RPMI8226 (cell line): Measurements from ENCODE around the gene YJEFN3.

ENCODE experiments used
- DNase-seq: peaks from one replicate; pipeline ENCODE4 v3.0.0-alpha.2; 2015

Gene YJEFN3, protein sequence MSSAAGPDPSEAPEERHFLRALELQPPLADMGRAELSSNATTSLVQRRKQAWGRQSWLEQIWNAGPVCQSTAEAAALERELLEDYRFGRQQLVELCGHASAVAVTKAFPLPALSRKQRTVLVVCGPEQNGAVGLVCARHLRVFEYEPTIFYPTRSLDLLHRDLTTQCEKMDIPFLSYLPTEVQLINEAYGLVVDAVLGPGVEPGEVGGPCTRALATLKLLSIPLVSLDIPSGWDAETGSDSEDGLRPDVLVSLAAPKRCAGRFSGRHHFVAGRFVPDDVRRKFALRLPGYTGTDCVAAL

DNA sequence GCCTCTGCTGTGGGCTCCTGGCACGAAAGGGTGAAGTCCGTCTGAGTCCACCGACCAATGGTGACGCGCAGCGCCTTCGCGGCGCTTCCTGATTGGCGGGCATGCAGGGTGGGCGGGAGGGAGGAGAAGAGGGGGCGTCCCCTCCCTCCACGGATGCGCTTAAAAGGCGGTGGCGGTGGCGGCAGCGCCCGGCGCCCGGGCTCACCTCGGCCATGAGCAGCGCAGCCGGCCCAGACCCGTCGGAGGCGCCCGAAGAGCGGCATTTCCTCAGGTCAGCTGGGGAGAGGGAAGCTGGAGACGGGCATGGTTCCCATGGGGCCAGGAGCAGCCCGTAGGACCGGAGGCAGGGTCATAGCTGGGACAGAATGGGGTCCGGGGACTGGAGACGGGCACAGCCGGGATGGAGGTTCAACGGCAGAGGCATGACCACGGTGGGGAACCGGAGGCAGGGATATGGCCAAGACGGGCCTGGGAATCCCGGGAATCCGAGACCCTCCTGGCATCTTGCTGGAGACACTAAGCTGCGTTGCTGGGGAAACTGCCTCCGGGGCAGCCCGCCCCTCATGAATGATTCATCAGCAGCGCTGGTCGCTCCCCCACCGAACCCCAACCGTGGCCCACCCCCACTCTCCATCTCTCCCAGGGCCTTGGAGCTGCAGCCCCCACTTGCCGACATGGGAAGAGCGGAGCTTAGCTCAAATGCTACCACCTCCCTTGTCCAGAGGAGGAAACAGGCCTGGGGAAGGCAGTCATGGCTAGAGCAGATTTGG, at the start of gene YJEFN3:
Gene YJEFN3, plus strand, starts transcription at position 191 of the 770 bp plus-strand sequence. Its CDS starts 22 bp downstream, at position 213.
- no peak for DNase-seq

DNA sequence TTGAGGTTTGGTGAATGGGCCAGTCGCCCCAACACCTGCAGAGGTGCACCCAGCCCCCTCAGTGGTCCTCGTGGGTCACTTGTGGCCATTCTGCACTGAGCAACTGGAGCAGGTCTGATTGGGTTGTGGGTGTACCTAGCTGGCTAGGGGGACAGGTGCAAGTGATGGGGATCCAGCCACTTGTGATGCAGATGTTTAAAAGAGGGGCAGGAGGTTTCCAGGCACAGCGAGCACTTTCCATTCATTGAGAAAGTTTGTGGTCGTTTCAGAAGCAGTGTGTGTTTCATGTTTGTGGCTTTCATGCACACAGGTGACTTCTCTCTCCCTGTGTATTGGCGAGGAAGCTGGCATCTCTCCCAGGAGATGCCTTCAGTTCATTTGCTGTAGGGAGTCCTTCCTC, 48.0 kb upstream of the YJEFN3 start:
- peak; percentile 10 for DNase-seq

DNA sequence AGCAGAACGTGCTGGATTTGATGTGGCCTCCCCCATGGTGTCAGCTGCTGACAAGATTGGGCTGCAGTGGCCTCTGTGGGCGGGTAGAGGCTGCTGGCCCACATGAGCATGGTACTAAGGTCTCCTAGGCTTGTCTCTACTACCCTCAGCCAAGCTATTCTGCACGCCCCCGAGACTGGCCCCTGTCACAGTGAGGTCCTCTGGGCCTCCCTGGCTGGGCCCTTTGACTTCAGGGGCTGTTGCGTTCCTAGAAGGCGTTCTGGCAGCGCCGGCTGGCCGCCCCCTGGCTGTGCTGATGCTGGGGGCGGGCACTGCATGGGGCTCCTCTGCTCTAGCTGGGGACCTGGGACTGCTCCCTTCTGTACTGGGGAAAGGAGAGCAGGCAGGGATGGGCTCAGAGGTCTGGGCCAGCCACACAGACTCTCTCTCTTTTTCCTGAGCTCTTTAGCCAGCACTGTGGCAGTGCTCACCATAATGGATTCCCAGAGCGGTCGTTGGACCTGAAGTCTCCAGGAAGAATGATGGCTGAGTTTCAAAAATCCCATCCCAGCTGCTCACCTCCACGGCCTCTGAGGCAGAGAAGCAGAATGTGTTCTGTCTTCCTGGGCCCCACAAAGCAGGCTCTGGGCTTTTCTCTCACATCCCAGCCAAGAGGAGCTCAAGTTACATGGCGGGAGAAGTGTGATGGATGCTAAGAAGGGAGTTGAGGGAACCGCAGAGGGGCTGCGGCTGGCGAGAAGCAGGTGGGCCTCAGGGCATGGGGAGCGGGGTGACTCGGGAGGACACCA, 45.7 kb upstream of the YJEFN3 start:
- no peak for DNase-seq

DNA sequence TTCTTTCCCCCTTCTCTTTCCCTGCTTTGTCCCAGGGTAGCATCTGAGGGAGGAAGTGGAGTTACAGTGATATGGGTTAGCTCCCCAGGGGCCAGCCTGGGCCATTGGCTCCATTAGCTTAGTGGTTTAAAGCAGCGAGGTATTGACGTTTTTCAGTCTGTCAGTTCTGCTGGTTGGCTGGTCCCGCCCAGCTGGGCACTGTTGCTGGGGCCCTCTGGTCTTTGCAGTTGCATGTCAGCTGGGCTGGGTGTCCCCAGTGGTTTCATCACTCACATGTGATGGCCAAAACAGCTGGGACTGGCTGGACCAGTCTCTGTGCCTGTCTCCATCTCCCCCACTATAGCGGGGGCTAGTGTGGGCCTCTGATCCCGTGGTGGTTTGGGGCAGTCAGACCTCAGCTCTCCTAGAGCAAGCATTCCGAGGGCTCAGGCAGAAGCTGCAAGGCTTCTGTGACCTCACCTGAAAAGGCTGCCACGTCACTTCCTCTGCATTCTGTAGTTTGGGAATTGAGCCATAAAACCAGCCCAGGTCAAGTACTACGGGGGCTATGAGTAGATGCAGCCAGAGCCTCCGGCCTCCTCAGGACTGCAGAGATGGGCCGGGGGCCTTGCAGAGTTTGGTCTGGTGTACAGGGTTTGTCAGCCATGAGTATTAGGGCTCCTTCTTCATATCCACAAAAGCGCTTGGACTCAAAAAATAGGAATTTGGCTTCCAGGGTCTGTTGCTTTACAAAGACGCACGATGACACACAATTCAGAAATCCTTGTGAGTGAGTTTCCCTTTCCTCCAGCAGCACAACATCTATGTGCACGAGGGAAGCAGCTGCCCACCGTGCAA, 43.3 kb upstream of the YJEFN3 start:
- DNase-seq: no peak

DNA sequence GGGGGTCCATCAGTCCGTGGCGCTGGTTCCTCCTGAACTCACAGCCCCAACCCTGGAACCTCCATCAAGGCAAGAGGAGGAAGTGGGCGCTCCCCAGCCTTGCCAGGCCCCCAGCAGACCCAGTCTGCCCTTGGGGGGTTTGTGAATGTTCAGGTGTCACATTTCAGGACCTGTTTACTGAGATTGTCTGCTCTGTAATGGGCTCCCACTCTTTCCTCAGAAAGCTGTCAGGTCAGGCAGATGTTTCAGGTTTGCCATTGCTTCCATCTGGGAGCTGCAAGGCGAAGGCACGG, 42.8 kb upstream of the YJEFN3 start:
- no peak for DNase-seq

DNA sequence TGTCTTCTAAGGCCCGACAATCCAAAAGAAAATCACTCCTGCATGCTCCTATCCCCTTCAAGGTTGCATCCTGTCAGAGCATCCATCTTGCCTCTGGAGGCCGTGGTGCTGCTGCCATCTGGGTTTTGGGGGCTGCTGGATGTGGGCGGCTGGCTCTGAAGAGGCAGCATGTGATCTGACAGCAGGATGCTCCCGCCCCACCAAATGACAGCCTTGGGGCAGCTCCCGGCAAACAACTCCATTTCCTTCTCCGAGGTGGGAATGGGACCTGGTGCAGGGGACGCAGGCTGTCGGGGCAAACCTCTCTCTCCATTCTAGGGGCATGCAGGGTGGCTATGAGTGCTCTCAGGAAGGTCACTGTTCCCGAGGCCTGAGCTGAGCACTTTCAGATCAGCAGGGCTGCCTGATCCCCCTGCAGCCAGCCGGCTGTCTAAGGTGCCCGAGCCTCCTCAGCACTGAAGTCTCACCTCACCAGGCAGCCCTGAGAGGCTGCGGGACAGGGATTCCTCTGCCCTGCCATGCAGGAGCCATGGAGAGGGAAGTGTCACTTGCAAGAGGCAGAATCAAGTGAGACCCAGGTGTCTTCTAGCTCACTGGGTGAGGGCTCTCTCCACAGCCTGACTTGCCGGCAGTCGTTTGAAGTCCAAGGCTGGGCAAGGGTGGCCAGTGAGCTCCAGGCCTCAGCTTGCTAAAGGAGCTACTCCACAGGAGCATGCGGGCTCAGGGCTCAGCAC, 42.2 kb upstream of the YJEFN3 start:
- no peak for DNase-seq

DNA sequence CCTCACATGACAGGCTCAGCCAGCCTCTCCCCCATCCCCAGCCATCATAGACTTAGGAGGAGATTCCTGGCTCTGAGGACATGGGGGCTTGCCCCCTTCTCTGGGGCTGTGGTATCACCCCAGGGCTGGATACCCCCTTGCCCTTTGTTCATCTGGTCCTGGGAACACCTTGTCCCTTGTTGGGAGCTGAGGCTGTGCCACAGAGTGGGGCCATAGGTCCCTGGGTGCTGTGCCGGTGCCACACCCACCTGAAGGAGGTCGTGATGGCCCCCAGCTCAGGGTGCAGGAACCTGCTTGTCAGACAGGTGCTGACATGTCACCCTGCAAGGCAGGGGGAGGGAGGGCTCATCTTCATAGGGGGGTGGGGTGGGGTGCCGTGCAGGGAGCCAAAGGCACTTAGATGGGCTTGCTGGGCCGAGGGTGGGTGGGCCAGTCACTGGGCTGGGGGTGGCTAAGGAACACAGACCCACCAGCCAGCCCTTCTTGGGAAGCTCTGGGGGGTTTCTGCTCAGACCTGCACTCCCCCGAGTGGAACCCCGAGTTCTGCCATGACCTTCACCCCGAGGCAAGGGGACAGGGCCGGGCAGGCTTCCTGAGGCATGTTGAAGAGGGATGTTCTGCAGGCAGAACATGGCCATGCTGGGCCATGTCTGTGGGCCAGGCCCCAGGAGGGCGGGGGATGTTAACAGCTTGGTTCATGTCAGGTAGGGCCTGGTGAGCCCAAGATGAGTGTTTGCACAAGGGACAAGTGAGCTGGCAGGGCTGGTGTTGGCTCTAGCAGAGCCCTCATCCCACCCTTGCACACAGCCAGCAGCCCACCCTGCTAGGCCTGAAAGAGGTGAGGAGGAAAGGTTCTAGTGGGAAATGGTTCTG, 41.4 kb upstream of the YJEFN3 start:
- no peak for DNase-seq

DNA sequence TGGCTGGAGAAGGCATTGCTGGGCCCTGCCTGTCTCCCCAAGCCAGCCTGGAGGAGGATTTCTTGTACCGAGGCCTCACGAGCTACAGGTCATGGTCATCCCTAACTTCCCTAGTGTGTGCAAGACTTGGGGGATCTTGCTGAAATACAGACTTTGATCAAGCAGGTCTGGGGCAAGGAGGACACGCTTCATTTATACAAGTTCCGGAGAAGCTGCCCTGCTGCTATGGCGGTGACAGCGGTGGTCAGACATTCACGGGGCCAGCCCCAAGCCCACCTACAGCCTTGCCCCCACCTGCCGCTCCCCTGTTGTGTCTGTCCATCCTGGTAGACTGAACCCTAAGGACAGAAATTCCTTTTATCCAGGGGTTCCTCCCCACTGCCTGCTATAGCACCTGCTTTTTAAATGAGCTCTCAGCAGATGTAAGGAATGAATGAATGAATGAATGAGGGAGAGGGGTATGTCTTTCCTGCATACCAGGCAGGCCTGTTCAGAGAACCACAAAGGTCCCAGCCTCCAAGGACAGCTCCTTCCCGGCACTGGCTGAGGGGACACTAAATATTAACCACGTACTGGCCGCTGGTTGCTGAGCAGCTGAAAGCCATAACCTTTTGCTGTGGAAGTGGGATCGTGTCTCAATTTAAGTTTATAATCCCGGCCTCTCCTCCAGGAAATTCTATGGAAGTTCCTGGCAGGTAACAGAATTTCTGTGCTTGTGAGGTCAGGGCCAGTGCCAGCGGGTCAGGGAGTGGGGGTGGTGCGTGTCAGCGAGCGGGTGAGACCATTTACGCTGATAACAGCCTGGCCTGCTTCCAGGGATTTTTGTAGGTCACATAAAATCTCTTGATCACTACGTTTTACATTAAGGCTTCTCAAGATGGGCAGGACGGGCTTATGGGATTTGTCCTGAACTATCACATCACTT, 40.5 kb upstream of the YJEFN3 start:
- no peak for DNase-seq

DNA sequence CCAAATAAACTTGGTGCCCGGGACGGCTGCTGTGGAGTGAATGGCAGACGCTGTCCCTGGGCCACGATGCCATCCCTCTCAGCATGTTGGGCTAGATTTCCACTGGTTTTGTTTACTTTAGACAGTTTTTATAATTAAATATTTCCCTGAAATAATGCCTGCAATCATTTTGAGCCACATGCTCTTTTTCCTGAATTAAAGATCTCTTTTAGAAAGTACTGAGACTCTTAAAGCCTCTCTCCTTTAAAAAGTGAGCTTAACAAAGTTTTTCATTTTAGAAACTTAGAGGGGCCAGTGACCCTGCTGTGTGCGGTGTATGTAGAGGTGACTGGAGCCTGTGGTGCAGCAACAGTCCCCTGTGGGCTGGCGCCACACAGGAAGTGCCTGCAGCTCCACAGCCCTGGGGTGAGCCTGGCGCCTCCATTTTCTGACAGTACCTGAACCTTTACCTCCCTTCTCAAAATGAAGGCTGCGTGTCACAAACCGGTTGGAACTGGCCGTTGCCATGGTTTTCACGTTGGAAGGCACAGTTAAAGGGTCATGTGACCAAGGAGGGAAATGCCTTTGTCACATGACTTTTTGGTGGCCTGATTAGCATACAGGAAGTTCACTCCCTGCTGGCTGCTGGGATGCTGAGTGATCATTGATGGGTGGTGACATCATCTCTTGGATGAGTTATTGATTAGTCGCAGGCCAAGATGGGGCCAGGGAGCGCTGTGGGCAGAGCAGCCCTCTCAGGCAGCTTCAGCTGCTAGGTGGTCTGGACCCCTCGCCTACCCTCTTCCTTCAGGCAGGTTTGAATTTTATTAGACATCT, 39.6 kb upstream of the YJEFN3 start:
- DNase-seq: peak; percentile 60

DNA sequence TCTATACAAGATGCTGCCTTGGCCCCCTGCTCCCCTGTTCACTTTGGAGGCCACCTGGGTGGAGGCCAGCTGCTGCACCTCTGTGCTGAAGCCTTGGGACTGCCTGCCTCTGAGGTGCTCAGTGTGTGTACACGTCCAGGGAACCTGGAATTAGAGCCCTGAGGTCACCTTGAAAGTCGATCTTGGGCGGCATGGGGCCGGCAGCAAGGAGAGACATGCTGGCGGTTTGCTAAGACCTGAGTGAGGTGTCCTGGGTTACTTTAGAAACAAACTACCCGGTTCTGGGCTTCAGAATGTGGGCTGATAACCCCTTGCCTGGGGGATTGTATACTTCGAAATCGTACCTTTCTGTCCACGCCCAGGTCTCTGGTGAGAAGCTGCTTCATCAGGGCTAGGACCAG, 38.9 kb upstream of the YJEFN3 start:
- DNase-seq: no peak

DNA sequence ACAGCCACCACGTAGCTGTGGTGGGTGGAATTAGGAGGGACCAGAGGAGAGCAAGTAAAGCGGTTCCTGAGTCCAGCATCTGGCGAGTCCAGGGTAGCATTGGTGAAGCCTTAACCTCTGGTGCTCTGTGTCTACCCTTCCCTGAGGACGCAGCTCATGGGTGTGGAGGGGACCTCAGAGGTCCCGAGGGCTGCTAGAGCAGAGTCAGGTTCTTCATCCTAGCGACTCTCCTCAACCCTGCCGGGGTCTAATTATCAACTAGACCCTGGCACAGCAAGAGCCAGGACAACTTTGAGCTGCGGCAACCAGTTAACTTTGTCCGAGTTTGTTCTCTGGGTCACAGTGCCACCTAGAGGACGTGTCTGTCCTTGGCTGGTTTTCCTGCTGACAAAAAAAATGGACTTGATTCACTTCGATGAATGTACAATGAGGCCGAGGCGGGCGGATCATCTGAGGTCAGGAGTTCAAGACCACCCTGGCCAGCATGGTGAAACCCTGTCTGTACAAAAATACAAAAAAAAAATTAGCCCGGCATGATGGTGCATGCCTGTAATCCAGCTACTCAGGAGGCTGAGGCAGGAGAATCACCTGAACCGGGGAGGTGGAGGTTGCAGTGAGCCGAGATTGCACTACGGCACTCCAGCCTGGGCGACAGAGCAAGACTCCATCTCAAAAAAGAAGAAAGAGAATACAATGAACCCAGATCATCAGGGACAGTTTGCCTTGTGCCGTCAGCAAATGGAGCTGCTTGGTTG, 38.3 kb upstream of the YJEFN3 start:
- DNase-seq: peak; percentile 78

DNA sequence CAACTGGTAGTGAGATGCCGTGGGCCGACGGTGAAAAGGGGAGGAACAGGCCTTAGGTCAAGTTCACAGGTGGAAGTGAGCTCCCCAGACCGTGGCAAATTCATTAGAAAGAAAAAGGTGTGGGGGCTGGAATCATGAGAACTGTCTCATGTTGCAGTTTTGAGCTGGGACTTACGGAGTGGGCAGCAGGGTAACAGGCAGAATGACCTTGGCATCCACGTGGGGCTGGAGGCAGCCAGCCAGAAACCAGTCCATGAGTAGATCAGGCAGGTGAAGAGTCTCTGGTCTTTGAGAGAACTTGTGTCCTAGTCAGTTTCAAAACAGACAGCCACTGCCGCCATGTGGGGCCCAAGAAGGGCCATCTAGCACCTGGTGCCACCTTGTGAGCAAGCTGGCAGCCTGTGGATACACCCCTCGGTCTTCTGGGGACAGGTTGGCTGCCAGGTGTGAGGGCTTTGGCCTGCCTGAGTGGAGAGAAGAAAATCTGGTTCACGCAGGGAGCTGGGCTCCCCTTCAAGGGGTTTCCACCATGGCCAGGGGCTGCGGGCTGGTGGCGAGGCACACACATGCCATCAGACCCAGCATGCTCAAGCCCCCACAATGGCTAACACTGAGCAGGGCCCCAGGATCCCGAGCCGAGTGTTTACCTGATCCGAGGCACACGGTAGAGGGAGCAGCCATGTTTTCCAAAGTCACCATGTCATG, 37.2 kb upstream of the YJEFN3 start:
- DNase-seq: no peak

DNA sequence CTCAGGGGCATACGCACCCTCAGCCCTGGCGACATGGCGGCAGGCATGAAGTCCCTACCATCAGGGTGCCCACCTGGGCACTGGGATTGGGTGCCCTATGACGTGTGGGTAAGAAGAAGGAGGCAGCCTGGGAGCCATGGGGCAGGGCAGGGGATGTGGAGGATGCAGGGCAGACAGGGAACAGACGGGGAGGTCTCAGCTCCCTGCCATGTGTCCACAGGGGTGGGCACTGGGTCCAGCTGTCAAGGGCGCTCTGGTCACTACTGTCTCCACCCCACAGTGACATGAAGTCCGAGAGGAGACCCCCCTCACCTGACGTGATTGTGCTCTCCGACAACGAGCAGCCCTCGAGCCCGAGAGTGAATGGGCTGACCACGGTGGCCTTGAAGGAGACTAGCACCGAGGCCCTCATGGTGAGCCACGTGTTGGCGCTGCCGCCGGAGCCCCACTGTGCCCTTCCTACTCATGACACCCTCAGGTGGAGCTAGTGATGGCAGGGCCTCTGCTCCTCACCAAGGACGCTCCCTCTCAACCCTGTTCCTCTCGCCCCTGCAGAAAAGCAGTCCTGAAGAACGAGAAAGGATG, 36.6 kb upstream of the YJEFN3 start:
- DNase-seq: no peak

DNA sequence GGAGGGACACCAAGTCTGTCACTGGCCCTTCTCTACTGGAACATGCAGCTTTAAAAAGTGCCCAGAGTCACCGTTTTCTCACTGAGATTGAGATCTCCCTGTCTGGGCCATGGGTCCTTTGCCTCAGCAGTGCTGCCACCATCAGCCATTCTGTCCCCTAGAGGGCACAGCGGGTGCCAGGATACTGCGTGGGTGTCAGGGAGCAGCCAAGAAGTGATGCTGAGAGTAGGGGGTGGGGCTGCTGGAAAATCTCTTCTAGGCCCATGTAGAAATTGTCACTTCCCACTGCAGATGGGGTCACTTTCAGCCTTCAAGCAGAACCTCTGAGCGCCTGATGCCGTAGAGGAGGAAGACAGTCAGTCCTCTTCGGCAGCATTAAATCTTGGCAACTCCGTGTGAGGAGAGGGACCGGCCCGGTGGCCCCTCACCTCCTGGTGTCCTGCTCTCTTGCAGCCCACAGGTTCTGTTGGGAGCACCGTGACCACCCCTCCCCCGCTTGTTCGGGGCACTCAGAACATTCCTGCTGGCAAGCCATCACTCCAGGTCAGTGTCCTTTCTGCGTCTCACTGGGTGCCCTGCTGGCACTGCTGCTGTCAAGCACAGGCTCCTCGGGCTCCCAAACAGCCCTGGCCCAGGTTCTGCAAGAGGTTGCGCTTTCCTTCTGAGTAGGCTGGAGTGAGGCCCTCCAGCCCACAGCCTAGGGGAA, 34.7 kb upstream of the YJEFN3 start:
- no peak for DNase-seq

DNA sequence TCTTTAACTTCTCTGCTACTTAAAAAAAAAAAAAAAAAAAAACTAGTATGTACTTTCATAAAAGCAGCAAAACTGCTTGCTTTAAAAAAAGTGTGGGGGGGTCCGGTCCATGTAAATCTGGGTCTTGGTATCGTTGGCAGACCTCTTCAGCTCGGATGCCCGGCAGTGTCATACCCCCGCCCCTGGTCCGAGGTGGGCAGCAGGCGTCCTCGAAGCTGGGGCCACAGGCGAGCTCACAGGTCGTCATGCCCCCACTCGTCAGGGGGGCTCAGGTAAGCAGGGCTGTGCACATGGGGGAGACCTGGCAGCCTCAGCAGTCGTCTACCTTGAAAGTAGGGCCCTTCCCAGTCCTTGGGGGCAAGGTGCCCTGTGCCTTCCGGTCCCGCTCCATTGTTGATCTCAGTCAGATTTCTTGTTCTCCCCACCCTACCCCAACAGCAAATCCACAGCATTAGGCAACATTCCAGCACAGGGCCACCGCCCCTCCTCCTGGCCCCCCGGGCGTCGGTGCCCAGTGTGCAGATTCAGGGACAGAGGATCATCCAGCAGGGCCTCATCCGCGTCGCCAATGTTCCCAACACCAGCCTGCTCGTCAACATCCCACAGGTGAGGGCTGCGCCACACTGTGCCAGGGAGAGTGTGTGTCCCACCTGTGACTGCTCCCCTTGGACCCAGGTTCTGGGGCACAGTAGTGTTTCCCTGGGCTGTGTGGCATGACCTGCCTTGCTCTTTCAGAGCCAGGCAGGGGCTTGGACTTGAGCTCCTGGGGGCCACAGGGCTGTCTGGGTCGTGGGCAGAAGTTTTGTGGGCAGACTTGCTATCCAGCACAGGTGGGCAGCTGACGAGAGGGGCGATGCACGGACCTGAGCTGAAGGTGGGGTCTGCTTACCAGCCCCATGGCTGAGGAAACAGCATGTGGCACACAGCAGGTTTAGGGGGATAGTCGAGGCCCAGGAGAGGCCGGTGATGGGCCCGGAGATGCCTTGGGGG, 32.8 kb upstream of the YJEFN3 start:
- DNase-seq: no peak
